Endothelial cell of umbilical vein (primary cell): ENCODE measurements around the gene PRIMA1.

Source experiments
- EZH2 ChIP-seq: IDR thresholded peaks from 2 replicates; pipeline ENCODE4 v1.6.1; 2012; ENCODE audit warnings: borderline replicate concordance, low read depth, mild to moderate bottlenecking, moderate library complexity, low read length, inconsistent platforms; ENCODE audit not compliant: severe bottlenecking
- GATA2 ChIP-seq: IDR thresholded peaks from 2 replicates; pipeline ENCODE4 v1.7.0; 2011; ENCODE audit warnings: low read depth, mild to moderate bottlenecking, moderate library complexity, mixed read lengths, low read length; ENCODE audit not compliant: insufficient read length, insufficient read depth
- MYC ChIP-seq: IDR thresholded peaks from one replicate; pipeline ENCODE4 v1.6.1; 2011; ENCODE audit warnings: mild to moderate bottlenecking, low read depth, low read length
- POLR2A ChIP-seq: IDR thresholded peaks from 2 replicates; pipeline ENCODE4 v1.6.1; 2012; ENCODE audit warnings: low read depth, mild to moderate bottlenecking, control low read depth, low read length
- POLR2AphosphoS5 ChIP-seq: IDR thresholded peaks from 2 replicates; pipeline ENCODE4 v1.6.1; 2012; ENCODE audit warnings: low read depth, mild to moderate bottlenecking, control low read depth, low read length, moderate library complexity; ENCODE audit not compliant: insufficient read depth
- TF ChIP-seq, protein P1 (sequence below), 2 donors: IDR thresholded peaks; 1 replicate in 1 of 2; 2 replicates in 1 of 2; pipeline ENCODE4 v1.5.1; 2011; ENCODE audit warnings: low read length in 2 of 2, mild to moderate bottlenecking in 2 of 2, moderate library complexity in 2 of 2, control low read depth in 1 of 2, inconsistent platforms in 1 of 2, low read depth in 1 of 2; ENCODE audit not compliant: insufficient read depth in 1 of 2; ENCODE audit errors: extremely low read depth in 1 of 2
- TF ChIP-seq, protein P2 (sequence below): IDR thresholded peaks from 2 replicates; pipeline ENCODE4 v1.6.1; 2011; ENCODE audit not compliant: insufficient read depth, insufficient read length

DNA sequence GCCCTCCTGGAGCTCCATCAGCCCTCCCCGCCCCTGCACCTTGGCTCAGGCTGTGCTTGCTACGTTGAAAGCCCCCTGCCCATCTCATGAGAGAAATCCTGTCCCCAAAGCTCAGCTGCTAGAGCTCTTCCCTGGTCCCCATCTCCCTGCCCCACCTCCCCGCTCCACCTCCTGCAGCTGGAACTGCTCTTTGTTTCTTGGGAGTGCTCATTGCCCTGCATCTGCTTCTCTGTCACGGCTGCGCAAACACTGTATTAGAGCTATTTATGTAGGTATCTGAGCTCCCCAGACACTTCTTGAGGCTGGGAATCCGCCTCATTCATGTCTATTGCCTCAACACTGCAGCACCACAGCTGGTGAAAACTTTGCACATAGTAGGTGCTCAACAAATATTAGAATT lies 32.8 kb upstream of the PRIMA1 start:
- TF ChIP-seq, protein P1, sequence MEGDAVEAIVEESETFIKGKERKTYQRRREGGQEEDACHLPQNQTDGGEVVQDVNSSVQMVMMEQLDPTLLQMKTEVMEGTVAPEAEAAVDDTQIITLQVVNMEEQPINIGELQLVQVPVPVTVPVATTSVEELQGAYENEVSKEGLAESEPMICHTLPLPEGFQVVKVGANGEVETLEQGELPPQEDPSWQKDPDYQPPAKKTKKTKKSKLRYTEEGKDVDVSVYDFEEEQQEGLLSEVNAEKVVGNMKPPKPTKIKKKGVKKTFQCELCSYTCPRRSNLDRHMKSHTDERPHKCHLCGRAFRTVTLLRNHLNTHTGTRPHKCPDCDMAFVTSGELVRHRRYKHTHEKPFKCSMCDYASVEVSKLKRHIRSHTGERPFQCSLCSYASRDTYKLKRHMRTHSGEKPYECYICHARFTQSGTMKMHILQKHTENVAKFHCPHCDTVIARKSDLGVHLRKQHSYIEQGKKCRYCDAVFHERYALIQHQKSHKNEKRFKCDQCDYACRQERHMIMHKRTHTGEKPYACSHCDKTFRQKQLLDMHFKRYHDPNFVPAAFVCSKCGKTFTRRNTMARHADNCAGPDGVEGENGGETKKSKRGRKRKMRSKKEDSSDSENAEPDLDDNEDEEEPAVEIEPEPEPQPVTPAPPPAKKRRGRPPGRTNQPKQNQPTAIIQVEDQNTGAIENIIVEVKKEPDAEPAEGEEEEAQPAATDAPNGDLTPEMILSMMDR (IDR thresholded peaks at IDR 0.05; ENCODE audit: extremely low read depth in 1 of 2, insufficient read depth in 1 of 2, low read depth in 1 of 2, low read length in 2 of 2), result no peak
- no peak for TF ChIP-seq POLR2A
- TF ChIP-seq POLR2AphosphoS5, result no peak
- TF ChIP-seq MYC, result no peak
- TF ChIP-seq, protein P2, sequence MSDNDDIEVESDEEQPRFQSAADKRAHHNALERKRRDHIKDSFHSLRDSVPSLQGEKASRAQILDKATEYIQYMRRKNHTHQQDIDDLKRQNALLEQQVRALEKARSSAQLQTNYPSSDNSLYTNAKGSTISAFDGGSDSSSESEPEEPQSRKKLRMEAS, result no peak
- no peak for TF ChIP-seq EZH2
- no peak for TF ChIP-seq GATA2
